NCI-H226 (cell line): Measurements from ENCODE around the gene LDLRAD2.

Source experiments
- DNase-seq: peaks from one replicate; pipeline ENCODE4 v3.0.0-alpha.2; 2015

The LDLRAD2 gene

DNA sequence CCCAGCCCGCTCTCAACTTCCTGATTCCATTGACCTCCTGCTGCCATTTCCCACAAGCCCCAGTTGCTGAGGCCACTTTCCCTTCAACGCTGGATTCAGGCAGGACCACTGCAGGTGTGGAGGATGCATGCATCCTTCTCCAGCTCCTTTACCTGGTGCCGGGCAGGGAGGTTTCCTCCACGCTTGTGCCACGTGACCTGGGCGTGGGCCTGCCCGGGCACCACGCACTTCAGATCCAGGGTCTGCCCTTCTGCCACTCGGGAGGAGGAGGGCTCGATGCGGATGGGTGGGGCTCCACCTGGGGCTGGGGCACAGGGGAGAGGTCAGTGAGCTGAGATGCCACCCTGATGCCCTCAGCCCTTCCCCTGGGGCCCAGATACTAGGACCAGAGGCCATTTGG, 31.9 kb downstream of the LDLRAD2 start:
- no peak for DNase-seq

DNA sequence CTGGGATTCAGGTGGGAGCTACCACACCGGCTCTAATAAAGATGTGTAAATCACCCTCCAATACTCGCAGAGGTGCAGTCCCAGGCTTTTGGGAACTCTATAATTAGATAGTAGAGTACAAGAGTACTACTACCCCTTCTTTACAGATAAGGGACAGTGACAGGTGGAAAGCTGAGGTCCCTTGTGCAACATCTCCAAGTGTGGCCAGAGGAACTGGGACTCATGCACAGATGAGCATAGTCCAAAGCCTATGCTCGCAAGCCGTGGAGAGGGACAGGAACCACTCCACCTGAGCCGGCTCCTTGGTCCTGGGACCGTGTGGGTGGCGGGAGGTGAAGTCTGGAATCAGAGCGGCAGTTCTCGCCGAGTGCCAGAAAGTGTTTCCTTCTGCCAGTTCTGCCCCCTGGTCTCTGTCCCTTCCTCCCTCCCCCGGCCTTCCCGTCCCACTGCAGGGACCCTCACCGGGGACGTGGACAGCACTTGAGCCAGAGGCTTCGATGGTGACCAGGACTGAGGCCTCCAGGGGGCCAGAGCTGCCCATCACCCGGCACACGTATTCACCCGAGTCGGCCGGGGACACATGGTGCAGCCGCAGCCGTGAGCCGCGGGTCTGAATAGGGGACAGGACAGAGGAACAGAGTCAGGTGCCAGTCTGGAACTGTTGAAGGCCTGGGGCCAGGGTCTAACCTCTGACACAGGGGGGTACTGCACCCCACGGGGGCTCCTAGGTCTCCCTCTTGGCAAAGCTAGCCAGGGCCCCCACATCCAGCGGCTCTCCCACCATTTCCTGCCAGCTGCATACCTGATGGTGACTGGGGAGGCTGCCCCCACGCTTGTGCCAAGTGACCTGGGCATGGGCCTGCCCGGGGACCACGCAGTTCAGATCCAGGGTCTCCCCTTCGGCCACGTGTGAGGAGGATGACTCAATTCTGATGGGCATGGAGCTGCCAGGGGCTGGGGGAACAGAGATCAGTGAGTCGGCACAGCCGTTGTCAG, 33.9 kb downstream of the LDLRAD2 start:
- DNase-seq, result no peak

DNA sequence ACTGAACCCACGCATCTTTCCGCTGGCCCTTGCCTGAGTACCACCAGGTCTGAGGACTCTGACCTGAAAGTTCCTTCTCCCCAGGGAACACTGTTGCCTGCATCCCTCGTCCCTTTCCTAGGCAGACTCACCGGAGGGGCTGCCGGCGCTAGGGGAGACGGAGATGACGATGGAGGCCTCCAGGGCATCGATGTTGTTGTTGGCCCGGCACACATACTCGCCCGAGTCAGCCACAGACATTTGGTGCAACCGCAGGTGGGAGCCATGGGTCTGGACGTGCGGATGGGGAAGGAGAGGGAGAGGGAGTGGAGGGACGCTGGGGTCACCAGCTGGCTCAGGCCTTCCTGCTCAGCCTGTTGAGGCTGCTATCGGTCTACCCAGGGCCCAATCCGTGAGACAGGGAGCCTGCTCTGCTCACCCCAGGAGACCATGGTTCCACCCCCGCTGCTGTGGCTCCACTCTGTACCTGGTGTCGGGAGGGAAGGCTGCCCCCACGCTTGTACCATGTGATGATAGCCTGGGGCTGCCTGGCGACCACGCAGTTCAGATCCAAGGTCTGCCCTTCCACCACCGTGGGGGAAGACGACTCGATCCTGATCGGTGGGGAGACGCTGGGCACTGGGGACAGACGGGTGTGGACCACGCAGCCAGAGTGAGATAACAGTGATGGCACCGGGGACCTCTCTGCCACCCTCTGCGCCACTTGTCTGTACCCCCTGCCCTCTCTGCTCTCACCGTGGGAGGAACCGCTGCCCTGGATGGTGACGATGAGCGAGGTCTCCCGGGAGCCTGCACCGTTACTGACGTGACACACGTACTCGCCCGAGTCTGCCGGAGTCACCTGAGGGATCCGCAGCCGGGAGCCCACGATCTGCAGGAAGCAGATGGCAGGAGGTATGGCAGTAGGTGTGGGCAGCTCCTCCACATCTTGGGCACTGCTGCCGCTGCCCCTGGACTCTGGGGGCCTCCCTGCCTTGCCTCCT, 35.4 kb downstream of the LDLRAD2 start:
- DNase-seq, result no peak

- no peak for DNase-seq
Measured at GRCh38 chr1:21848524-21849174, 36.6 kb downstream of the LDLRAD2 start.

GRCh38 chr1:21849909-21850576, 38.0 kb downstream of the LDLRAD2 start:
- DNase-seq, result no peak

DNA sequence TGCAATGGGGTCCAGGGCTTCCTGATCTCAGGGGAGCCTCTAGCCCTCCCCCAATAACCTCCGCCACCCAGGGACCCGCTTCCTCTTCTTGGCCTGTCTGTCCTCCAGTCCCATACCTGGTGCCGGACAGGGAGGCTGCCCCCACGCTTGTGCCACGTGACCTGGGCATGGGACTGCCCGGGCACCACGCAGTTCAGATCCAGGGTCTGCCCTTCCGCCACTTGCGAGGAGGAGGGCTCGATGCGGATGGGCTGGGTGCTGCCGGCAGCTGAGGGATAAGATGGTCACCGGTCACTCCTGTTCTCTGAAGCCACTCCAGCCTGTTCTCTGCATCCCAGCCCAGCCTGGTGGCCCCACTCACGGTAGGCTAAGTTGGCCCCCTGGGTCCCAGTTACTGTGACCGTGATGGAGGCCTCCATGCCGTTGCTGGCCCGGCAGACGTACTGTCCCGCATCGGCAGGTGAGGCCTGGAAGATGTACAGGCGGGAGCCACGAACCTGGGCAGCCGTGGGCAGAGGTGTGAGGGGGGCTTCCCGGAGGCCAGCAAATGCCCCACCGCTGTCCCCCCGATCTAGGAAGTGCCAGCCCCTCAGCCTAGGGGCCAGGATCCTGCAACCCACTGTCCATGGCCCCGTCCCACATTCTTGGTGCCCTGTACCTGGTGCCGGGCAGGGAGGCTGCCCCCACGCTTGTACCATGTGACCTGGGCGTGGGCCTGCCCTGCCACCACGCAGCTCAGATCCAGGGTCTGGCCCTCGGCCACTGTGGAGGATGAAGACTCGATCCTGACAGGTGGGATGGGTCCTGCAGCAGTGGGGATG, 39.6 kb downstream of the LDLRAD2 start:
- no peak for DNase-seq

DNA sequence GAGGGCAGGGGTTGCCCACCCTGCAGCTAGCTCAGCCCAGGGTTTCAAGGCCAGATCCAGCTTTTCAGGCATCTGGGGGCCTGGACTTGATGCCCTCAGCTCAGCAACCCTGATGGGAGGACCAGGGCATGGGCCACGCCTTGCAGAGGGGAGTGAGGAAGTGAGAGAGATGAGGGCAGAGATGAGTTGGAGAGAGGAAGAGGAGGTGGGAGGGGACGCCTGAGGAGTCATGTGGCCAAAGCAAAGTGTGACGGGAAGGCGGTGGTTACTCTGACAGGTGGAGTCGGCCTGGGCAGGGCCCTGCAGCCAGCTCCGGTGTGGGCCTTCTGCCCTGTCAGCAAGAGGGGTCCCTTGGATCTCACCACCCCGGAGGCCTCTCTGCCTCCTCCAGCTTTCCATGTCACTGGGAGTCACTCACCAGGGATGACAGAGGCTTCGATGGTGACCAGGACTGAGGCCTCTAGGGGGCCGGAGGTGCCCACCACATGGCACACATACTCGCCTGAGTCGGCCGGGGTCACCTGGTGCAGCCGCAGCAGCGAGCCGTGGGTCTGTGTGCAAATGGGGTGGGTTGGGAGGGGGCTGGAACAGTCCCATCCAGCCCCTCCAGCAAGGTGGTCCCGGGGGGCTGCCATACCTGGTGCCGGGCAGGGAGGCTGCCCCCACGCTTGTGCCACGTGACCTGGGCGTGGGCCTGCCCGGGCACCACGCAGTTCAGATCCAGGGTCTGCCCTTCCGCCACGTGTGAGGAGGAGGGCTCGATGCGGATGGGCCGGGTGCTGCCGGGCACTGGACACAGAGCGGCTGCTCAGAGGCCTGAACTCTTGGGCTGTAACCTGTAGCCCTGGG, 40.4 kb downstream of the LDLRAD2 start:
- no peak for DNase-seq

- no peak for DNase-seq
Measured at GRCh38 chr1:21853131-21853427, 41.0 kb downstream of the LDLRAD2 start.

DNA sequence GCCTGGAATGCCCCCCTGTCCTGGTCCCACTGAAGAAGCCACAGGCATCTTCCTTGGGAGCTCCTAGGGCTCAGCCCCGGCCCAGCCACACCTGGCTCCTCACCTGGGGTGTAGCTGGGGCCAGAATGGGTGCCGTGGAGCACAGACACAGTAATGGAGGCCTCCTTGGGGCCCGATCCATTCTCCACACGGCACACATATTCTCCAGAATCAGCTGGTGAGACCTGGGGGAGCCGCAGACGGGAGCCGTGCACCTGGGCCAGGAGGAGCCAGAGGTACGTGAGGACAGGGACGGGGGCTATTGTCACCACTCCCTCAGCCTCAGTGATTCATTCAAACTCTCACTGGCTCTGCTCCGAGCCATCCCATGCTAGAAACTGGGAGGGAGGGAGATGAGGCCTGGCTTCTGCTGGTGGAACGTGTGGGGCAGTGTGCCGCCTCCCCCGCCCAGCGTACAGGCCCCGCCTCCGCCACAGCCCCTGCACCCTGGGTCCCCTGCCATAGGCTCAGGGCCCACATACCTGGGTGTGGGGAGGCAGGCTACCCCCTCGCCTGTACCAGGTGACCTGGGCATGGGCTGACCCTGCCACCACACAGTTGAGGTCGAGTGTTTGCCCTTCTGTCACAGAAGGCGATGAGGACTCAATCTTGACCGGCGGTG, 42.2 kb downstream of the LDLRAD2 start:
- no peak for DNase-seq

DNA sequence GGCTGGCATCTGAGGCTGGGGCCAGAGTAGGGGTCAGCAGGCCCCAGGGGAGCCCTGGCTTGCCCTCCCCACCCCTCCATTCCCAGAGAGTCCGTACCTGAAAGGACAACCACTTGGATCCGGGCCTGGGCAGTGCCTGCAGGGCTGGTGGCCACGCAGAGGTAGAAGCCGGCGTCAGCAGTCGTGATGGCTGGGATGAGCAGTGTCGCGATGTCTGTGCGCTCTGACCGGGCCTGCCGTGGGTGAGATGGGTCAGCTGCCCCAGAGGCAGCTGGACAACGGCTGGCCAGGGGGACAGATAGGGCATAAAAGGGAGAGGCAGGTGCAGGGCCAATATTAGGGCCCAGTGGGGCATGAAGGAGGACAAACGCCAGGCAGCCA, 42.7 kb downstream of the LDLRAD2 start:
- DNase-seq, result no peak

GRCh38 chr1:21855257-21856096, 43.4 kb downstream of the LDLRAD2 start:
- DNase-seq, result peak; percentile 26

GRCh38 chr1:21857142-21857839, 45.2 kb downstream of the LDLRAD2 start:
- DNase-seq, result peak; percentile 17

GRCh38 chr1:21857840-21858670, 46.0 kb downstream of the LDLRAD2 start:
- DNase-seq, result no peak

GRCh38 chr1:21859669-21860179, 47.7 kb downstream of the LDLRAD2 start:
- DNase-seq, result no peak

- DNase-seq, result no peak
Measured at GRCh38 chr1:21860971-21861370, 48.9 kb downstream of the LDLRAD2 start.

DNA sequence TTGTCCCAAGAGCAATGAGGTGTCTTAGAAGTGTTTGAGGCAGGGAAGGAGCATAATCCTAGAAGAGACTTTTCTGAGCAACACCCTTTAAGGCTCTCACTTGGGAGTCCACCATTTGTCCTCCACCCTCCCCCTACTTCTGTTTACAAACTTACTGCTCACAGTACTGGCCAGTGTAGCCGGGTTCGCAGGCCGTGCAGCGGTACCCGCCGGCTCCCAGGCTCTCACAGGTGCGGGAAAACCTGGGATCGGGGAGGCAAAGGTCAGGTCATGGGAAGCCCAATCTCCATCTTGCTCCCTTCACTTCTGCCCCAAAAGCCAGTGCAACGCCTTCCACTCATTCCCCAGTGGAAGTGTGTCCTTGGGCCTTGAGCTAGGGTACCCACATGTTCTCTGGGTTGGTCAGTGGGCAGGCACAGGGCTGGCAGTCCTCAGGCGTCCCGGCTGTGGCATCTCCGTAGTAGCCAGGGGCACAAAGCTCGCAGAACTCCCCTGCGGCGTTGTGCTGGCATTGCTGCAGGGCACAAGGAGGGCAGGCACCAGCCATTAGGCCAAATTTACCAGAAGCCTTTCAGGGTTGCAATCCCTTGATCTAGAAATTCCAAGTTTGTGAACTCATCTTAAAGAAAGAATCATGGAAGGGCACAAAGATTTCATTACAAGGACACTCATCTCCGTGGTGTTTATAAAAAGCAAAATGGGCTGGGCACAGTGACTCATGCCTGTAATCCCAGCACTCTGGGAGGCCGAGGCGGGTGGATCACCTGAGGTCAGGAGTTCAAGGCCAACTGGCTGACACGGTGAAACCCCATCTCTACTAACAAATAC, 49.8 kb downstream of the LDLRAD2 start:
- DNase-seq, result peak; percentile 52
